Epithelial cell of proximal tubule (primary cell): ENCODE data around the gene SLX9. TPM values are rescaled to one million over a fixed set of nuclear protein-coding genes. Genes with fewer than 3 reads are reported as not detected.

ENCODE experiments used
- DNase-seq: peaks from one replicate; pipeline ENCODE4 v3.0.0-alpha.2; 2011; ENCODE audit warnings: low read depth
- H3K4me3 ChIP-seq: 2 replicates; pipeline ENCODE4 v1.5.1; 2011; ENCODE audit warnings: low read depth, mild to moderate bottlenecking, low read length
- total RNA-seq: library from RNA; depleted of rRNA; stranded (reverse); fragments of >200 nt; gene quantifications from 2 replicates; pipeline ENCODE4 v1.2.3, GENCODE V29; 2015
- TF ChIP-seq, protein P1 (sequence below): conservative IDR thresholded peaks from 2 replicates; pipeline ENCODE4 v1.5.1; 2012; ENCODE audit warnings: low read depth, mild to moderate bottlenecking, low read length

SLX9 gene
- total RNA-seq, 1 donor from 2014 or later, result 52.1 TPM

DNA sequence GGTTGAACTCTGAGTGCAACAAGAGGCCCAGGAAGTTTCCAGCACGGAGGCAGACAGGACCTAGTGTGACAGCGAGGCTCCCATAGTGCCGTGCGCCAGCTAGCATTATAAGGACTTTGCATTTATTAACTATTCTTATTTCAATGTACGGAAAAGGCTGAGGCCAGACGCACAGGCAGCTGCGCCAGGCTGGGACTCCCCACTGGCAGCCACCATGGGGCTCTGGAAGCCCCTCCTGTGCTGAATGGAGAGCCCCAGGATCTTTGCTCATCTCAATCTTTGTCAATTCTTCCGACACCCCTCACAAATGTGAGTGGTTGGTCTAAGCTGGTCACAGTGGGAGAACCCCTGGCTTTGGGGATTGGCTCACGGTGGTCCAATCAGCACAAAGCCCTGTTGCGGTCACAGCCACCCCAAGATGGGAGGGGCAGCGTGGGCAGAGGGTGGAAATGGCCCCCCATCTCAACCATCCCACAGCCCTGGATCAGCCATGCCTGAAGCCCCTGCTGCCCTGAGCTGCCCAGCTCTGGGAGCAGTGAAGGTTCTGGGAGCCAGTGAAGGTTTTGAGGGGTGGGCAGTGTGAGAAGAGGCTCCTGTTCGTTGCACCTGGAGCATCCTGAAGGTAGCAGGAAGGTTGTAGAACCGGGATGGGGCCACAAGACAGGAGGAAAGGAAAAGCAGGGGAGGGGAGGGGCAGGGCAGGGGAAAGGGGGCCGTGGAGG, 75.1 kb downstream of the SLX9 start:
- no peak overlapping the region for H3K4me3 ChIP-seq
- no peak for DNase-seq
- TF ChIP-seq, protein P1, sequence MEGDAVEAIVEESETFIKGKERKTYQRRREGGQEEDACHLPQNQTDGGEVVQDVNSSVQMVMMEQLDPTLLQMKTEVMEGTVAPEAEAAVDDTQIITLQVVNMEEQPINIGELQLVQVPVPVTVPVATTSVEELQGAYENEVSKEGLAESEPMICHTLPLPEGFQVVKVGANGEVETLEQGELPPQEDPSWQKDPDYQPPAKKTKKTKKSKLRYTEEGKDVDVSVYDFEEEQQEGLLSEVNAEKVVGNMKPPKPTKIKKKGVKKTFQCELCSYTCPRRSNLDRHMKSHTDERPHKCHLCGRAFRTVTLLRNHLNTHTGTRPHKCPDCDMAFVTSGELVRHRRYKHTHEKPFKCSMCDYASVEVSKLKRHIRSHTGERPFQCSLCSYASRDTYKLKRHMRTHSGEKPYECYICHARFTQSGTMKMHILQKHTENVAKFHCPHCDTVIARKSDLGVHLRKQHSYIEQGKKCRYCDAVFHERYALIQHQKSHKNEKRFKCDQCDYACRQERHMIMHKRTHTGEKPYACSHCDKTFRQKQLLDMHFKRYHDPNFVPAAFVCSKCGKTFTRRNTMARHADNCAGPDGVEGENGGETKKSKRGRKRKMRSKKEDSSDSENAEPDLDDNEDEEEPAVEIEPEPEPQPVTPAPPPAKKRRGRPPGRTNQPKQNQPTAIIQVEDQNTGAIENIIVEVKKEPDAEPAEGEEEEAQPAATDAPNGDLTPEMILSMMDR, result no peak

DNA sequence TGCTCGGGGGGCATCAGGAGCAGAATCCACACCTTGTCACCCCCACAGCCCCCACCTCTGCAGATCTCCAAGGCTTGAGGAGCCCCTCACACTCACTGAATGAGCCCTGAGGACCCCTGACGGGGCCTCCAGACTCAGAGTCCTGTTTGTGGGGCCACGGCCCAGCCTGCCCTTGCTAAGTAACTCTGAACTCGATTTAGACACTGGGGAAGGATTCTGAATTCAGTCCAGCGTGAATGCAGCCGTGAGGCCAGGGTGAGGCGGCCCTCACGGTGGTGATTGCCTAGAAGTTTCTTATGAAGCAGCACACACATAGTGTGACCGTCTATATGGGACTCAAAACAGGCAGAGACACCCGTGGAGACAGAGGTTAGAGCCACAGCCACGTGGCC, 75.6 kb downstream of the SLX9 start:
- H3K4me3 ChIP-seq, result no peak overlapping the region
- TF ChIP-seq, protein P1, result no peak
- no peak for DNase-seq

DNA sequence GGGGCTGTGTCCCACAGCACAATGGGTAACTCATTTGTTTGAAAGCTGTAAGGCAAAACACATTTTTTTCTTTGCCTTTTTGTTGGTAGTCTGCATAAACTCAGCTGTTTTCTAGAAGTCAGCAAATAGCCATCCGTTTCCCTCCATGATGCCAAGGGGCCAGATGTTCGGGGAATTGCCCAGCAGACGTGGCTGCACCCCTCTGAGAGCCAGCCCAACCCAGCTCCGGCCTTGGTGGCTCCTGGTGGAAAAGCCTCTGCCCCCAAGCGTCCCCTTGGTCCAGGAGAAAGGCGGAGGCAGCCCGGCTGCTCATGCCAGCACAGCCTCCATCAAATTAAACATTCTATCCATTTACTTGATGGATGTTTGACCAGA, 76.2 kb downstream of the SLX9 start:
- DNase-seq, result no peak
- H3K4me3 ChIP-seq, result no peak overlapping the region
- TF ChIP-seq, protein P1, result no peak

DNA sequence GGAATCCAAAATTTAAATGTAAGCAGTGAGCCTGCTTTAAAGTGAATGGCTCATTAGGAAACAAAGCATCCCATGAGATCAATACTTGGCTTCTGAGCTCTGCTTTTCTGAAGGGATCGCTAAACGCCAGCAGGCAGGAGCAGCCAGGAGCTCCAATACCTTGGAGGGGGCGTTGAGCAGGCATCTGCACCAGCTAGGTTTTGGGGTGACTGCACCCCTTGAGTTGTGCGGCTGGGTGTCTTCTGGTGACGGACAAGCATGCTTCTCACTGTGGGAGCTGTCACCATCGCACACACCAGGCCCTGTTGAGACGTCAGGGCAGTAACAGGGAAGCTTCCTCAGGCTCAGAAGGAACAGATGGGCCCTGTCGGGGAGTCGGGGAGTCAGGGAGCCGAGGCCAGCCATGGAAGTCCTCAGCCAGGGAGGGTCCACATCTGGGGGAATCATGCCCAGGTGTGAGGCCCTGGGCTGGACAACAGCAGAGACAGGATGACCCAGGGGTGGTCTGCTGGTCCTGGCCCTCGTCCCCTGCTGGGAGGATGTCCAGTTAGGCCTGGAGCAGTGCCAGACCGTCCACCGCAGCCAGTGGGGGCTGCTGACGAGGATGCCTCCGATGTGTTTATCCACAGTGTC, 76.7 kb downstream of the SLX9 start:
- TF ChIP-seq, protein P1, result no peak

DNA sequence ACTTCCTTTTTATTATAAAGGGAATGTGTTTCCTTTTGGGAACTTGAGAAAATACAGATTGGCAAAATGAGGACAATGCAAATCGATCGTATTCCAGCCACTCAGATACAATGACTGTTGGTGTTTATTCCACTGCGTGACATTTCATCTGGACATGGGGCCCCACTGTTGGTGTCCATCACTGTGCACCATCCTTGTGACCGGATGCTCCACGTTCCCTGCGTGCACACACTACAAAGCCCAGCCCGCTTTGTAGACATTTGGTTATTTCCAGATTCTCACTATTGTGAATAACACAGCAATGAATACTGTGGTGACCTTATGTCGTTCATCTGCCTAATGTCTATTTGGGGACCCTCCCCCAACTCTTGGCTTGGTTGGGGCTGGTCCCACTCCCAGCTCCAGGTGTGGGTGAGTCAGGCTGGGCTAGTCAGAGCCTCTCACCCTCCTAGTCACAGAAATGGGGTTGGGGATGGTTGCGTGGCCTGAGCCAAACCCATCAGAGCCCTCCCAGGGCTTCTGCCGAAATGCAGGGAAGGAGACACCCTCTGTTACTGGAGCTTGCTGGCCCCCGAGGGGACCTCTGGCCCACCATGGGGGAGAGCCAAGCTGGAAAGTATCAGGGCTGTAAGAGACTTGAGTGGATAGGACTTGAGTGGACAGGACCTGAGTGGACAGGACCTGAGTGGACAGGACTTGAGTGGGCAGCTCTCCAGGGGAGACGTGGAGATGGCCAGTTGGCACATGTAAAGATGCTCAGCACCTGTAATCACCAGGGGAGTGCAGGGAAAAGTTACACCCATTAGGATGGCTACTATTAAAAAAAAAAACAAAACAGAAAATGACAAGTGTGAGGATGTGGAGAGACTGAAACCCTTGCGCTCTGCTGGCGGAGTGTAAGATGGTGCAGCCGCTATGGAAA, 77.5 kb downstream of the SLX9 start:
- TF ChIP-seq, protein P1, result no peak
- no peak overlapping the region for H3K4me3 ChIP-seq
- DNase-seq, result no peak

More for the DNA sequence above, 76.7 kb downstream of the SLX9 start:
- no peak for DNase-seq
- no peak overlapping the region for H3K4me3 ChIP-seq

DNA sequence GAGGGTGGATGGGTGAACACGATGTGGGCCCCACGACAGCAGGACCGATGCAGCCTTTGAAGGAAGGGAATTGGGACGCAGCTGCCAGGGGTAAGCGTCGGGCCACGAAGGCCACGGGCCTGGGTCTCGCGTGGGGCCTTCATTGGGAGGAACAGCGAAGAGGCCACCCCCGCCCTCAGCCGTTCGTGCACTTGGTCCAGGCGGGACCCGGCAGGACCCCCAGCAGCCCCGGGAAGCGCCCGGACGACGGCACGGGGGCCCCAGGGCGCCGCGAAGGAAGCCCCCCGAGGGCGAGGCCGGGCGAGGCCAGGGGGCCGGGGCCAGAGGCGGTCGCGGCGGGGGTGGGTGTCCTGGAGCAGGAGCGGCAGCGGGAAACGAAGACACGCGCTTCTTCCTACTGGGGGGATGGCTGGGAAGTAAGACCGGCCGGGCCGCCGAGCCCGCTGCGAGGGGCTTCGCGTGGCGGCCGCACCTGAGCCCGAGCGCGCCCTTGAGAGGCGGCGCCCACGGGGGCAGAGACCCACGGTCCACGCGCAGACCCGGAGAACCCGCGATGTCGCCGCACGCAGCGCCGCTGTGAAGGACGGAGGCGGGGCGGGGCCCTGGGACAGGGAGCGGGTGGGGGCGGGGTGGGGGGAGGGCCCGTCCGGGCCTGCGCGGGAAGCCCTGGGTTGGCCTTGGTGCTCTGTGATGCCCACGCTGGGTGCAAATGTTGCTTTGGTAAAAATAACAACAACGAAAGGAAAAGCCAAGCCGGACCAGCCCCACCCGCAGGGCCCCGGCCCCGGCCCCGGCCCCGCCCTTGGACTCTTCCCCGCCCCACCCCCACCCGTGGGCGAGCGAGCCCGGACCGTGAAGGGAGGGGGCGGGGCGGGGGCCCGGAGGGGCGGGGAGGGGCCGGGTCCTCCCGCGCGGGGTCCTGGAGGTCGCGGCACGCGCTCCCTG, 78.6 kb downstream of the SLX9 start:
- H3K4me3 ChIP-seq, result peak overlapping the region; percentile 44
- no peak for DNase-seq
- TF ChIP-seq, protein P1, result no peak
